DND-41 (cell line): ENCODE measurements around the gene LRPAP1.

Experiments used
- ATAC-seq: fragments of 200-7000 bp; cut with Tn5 transposase; 3 replicates; pipeline ENCODE4 v1.9.1; 2021; ENCODE audit warnings: low read depth; ENCODE audit not compliant: insufficient read depth
- DNase-seq: peaks from one replicate; pipeline ENCODE4 v3.0.0-alpha.2; 2020
- H2AFZ ChIP-seq: 2 replicates; pipeline ENCODE4 v1.6.0; 2012; ENCODE audit warnings: low read depth, low read length
- H3K27ac ChIP-seq: 2 replicates; pipeline ENCODE4 v1.5.1; 2012; ENCODE audit warnings: low read length, inconsistent platforms
- H3K27me3 ChIP-seq: fragments of 200-600 bp; sonication (generic); 2 replicates; pipeline ENCODE4 v1.6.0; 2012; ENCODE audit warnings: low read length, mild to moderate bottlenecking, inconsistent platforms; ENCODE audit not compliant: insufficient read depth, poor library complexity
- H3K36me3 ChIP-seq: 2 replicates; pipeline ENCODE4 v1.5.1; 2012; ENCODE audit warnings: low read length, inconsistent platforms; ENCODE audit not compliant: insufficient read depth
- H3K4me1 ChIP-seq: 2 replicates; pipeline ENCODE4 v1.5.1; 2012; ENCODE audit warnings: mild to moderate bottlenecking, low read length; ENCODE audit not compliant: insufficient read depth
- H3K4me2 ChIP-seq: 2 replicates; pipeline ENCODE4 v1.6.0; 2012; ENCODE audit warnings: mild to moderate bottlenecking, moderate library complexity, low read length, inconsistent platforms; ENCODE audit not compliant: insufficient read depth
- H3K4me3 ChIP-seq, 2 experiments: fragments of 200-600 bp in 1 of 2; shearing (Covaris generic) in 1 of 2; 2 replicates each; pipeline ENCODE4 v1.5.1; 2012 to 2016; ENCODE audit warnings: inconsistent platforms in 2 of 2, low read length in 2 of 2, mild to moderate bottlenecking in 2 of 2, low read depth in 1 of 2, moderate library complexity in 1 of 2
- H3K79me2 ChIP-seq: 2 replicates; pipeline ENCODE4 v1.6.0; 2012; ENCODE audit warnings: low read length, inconsistent platforms; ENCODE audit not compliant: insufficient read depth
- H3K9ac ChIP-seq: 2 replicates; pipeline ENCODE4 v1.6.0; 2012; ENCODE audit warnings: low read depth, mild to moderate bottlenecking, inconsistent platforms, low read length, moderate library complexity
- H3K9me3 ChIP-seq: 2 replicates; pipeline ENCODE4 v1.5.1; 2012; ENCODE audit warnings: low read length, moderate library complexity, mild to moderate bottlenecking, inconsistent platforms; ENCODE audit not compliant: insufficient read depth, severe bottlenecking
- H4K20me1 ChIP-seq: 2 replicates; pipeline ENCODE4 v1.6.0; 2012; ENCODE audit warnings: low read length; ENCODE audit not compliant: insufficient read depth
- EZH2 ChIP-seq: IDR thresholded peaks from 3 replicates; pipeline ENCODE4 v1.6.1; 2012; ENCODE audit warnings: borderline replicate concordance, low read depth, mild to moderate bottlenecking, moderate library complexity, low read length, inconsistent platforms; ENCODE audit not compliant: severe bottlenecking
- TF ChIP-seq, protein P1 (sequence below): IDR thresholded peaks from 2 replicates; pipeline ENCODE4 v1.5.1; 2012; ENCODE audit warnings: borderline replicate concordance, low read length, moderate library complexity, mild to moderate bottlenecking; ENCODE audit not compliant: poor library complexity, severe bottlenecking; ENCODE audit errors: extremely low read depth

LRPAP1 gene

GRCh38 chr4:3518941-3519340, 13.3 kb downstream of the LRPAP1 start:
- Histone ChIP-seq H3K27ac (no peak overlapping the region), H3K36me3 (peaks cover 95% of the 10 kb centered on the region), H3K4me3 (no peak overlapping the region), H3K9ac (no peak overlapping the region), H3K79me2 (peaks cover 4% of the 10 kb centered on the region; the same call in 1 of the 2 replicates), H4K20me1 (peaks cover 39% of the 10 kb centered on the region), H3K27me3 (no peaks in the 10 kb centered on the region), H3K4me1 (no peaks in the 10 kb centered on the region), H3K4me2 (no peak overlapping the region), H2AFZ (no peak overlapping the region), H3K9me3 (no peaks in the 10 kb centered on the region)
- no peak for TF ChIP-seq EZH2
- TF ChIP-seq, protein P1, sequence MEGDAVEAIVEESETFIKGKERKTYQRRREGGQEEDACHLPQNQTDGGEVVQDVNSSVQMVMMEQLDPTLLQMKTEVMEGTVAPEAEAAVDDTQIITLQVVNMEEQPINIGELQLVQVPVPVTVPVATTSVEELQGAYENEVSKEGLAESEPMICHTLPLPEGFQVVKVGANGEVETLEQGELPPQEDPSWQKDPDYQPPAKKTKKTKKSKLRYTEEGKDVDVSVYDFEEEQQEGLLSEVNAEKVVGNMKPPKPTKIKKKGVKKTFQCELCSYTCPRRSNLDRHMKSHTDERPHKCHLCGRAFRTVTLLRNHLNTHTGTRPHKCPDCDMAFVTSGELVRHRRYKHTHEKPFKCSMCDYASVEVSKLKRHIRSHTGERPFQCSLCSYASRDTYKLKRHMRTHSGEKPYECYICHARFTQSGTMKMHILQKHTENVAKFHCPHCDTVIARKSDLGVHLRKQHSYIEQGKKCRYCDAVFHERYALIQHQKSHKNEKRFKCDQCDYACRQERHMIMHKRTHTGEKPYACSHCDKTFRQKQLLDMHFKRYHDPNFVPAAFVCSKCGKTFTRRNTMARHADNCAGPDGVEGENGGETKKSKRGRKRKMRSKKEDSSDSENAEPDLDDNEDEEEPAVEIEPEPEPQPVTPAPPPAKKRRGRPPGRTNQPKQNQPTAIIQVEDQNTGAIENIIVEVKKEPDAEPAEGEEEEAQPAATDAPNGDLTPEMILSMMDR = no peak
- DNase-seq (no peak), ATAC-seq (no peak)

GRCh38 chr4:3518511-3518880, 13.7 kb downstream of the LRPAP1 start:
- no peaks in the 10 kb centered on the region for H3K4me1 ChIP-seq
- no peak overlapping the region for H3K4me3 ChIP-seq
- no peaks in the 10 kb centered on the region for H3K9me3 ChIP-seq
- ATAC-seq = no peak
- DNase-seq = no peak
- peaks cover 95% of the 10 kb centered on the region for H3K36me3 ChIP-seq
- H4K20me1 ChIP-seq = peaks cover 34% of the 10 kb centered on the region
- no peaks in the 10 kb centered on the region for H3K27me3 ChIP-seq
- peaks cover 4% of the 10 kb centered on the region; the same call in 1 of the 2 replicates for H3K79me2 ChIP-seq
- TF ChIP-seq, protein P1 = no peak
- TF ChIP-seq EZH2 = no peak
- H2AFZ ChIP-seq = no peak overlapping the region
- no peak overlapping the region for H3K4me2 ChIP-seq
- H3K27ac ChIP-seq = no peak overlapping the region
- H3K9ac ChIP-seq = no peak overlapping the region

- no peaks in the 10 kb centered on the region for H3K27me3 ChIP-seq
- peaks cover 2% of the 10 kb centered on the region; the same call in 1 of the 2 replicates for H3K79me2 ChIP-seq
- H2AFZ ChIP-seq = no peak overlapping the region
- ATAC-seq = no peak
- TF ChIP-seq, protein P1 = no peak
- no peak for TF ChIP-seq EZH2
- H3K4me2 ChIP-seq = no peak overlapping the region
- no peak overlapping the region for H3K9ac ChIP-seq
- H3K27ac ChIP-seq = no peak overlapping the region
- peaks cover 29% of the 10 kb centered on the region for H4K20me1 ChIP-seq
- no peak overlapping the region for H3K4me3 ChIP-seq
- H3K36me3 ChIP-seq = peaks cover 94% of the 10 kb centered on the region
- DNase-seq = no peak
- H3K9me3 ChIP-seq = no peaks in the 10 kb centered on the region
- no peaks in the 10 kb centered on the region for H3K4me1 ChIP-seq
Measured at GRCh38 chr4:3517731-3518510, 14.3 kb downstream of the LRPAP1 start.
